GM23338 (cell line): ENCODE data around the gene MUL1.

Experiments used
- CREB1 ChIP-seq: fragments of 250-450 bp; sonication (Bioruptor Pico); IDR thresholded peaks from 2 replicates; pipeline ENCODE4 v1.5.0; 2020; ENCODE audit warnings: low read depth, mild to moderate bottlenecking, moderate library complexity
- CTCF ChIP-seq, 2 experiments: fragments of 200-600 bp in 1 of 2; sonication (generic) in 1 of 2; conservative IDR thresholded peaks; 2 replicates each; pipeline versions ENCODE4 v1.5.1 to v1.6.1; 2016 to 2017; ENCODE audit warnings: antibody characterized with exemption in 2 of 2, low read depth in 2 of 2, mild to moderate bottlenecking in 2 of 2, moderate library complexity in 1 of 2
- POLR2AphosphoS5 ChIP-seq: IDR thresholded peaks from 2 replicates; pipeline ENCODE4 v1.6.1; 2016; ENCODE audit warnings: antibody characterized with exemption, low read depth

GRCh38 chr1:20507564-20508410, at the start of gene MUL1:
- TF ChIP-seq CTCF (conservative IDR thresholded peaks at IDR 0.05; ENCODE audit: low read depth in 2 of 2): no peak
- peak; percentile 96 for TF ChIP-seq CREB1
- peak; percentile 85 for TF ChIP-seq POLR2AphosphoS5
